ENCODE data around the gene POLR3B. TPM values are rescaled to one million over a fixed set of nuclear protein-coding genes. Genes with fewer than 3 reads are reported as not detected.

Gene POLR3B
- total and polyA plus RNA-seq, 2 experiments from 2014 or later = 4.0 to 14.6 TPM

DNA sequence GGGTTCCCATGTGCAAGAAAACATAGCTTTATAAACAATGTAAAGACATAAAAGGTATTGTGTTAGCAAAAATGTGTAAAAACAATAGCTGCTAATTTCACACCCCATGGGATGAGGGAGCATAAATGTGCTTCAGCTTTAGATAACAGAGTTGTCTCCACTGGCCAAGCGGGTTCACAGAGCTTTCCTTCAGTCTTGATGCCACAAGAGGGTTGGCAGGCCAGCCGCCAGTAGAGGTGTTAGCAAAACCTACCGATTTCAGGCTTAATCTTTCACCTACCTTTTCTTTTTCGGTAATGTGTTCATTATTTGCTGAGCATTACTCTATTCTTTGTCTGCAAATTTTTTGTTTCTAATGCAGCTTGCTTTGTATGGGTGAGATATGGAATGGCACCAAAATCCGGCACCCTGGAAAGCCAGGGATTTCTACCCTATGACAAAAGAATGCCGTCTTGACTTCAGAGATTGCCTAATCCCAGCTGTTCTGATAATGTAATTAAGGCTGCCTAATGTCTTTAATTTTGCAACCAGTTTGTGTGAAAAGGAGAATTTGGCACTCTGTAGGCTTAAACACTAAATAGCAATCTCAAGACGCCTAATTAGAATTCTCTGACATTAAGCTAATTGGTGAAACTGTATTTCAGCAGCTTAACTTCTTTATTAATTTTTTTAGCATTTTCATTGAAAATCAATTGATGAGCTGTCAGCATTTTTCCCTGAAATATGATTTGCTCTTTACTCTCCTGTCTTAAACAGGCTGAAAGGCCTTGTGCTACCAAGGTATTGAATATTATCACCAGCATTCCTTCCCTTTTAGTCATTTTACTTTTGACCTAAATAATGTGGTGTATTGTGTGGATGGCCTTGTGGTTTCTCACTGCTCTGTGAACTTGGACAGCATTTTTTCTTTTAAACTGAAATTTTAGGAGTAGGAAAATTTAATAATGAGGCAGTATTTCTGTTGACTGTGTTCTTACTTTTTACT is 60.7 kb downstream of the POLR3B start:
- TF ChIP-seq NANOG (IDR thresholded peaks at IDR 0.05; ENCODE audit: borderline replicate concordance) = no peak
- no peak for TF ChIP-seq ETS1 (IDR thresholded peaks at IDR 0.05)
- no peak for TF ChIP-seq EZH2 (IDR thresholded peaks at IDR 0.05; ENCODE audit: low read depth, unreplicated experiment)
- no peak for TF ChIP-seq STAT1 (IDR thresholded peaks at IDR 0.05; ENCODE audit: unreplicated experiment)
- TF ChIP-seq, protein P1, sequence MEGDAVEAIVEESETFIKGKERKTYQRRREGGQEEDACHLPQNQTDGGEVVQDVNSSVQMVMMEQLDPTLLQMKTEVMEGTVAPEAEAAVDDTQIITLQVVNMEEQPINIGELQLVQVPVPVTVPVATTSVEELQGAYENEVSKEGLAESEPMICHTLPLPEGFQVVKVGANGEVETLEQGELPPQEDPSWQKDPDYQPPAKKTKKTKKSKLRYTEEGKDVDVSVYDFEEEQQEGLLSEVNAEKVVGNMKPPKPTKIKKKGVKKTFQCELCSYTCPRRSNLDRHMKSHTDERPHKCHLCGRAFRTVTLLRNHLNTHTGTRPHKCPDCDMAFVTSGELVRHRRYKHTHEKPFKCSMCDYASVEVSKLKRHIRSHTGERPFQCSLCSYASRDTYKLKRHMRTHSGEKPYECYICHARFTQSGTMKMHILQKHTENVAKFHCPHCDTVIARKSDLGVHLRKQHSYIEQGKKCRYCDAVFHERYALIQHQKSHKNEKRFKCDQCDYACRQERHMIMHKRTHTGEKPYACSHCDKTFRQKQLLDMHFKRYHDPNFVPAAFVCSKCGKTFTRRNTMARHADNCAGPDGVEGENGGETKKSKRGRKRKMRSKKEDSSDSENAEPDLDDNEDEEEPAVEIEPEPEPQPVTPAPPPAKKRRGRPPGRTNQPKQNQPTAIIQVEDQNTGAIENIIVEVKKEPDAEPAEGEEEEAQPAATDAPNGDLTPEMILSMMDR (conservative IDR thresholded peaks at IDR 0.05; ENCODE audit: low read depth in 2 of 2) = no peak
- no peak for TF ChIP-seq ZNF331 (CRISPR knock-in tag; IDR thresholded peaks at IDR 0.05; ENCODE audit: low read depth)
- no peak for TF ChIP-seq CREB1 (CRISPR knock-in tag; IDR thresholded peaks at IDR 0.05; ENCODE audit: low read depth)
- TF ChIP-seq, protein P2, sequence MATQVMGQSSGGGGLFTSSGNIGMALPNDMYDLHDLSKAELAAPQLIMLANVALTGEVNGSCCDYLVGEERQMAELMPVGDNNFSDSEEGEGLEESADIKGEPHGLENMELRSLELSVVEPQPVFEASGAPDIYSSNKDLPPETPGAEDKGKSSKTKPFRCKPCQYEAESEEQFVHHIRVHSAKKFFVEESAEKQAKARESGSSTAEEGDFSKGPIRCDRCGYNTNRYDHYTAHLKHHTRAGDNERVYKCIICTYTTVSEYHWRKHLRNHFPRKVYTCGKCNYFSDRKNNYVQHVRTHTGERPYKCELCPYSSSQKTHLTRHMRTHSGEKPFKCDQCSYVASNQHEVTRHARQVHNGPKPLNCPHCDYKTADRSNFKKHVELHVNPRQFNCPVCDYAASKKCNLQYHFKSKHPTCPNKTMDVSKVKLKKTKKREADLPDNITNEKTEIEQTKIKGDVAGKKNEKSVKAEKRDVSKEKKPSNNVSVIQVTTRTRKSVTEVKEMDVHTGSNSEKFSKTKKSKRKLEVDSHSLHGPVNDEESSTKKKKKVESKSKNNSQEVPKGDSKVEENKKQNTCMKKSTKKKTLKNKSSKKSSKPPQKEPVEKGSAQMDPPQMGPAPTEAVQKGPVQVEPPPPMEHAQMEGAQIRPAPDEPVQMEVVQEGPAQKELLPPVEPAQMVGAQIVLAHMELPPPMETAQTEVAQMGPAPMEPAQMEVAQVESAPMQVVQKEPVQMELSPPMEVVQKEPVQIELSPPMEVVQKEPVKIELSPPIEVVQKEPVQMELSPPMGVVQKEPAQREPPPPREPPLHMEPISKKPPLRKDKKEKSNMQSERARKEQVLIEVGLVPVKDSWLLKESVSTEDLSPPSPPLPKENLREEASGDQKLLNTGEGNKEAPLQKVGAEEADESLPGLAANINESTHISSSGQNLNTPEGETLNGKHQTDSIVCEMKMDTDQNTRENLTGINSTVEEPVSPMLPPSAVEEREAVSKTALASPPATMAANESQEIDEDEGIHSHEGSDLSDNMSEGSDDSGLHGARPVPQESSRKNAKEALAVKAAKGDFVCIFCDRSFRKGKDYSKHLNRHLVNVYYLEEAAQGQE (IDR thresholded peaks at IDR 0.05; ENCODE audit: unreplicated experiment) = no peak
- DNase-seq (ENCODE audit: low spot score) (no peak), ATAC-seq (no peak; the same call in 2 of the 3 replicates)
- no peak overlapping the region for H3K4me3 Mint-ChIP-seq
- H3K36me3 ChIP-seq (ENCODE audit: insufficient read depth) = no peaks in the 10 kb centered on the region
- no peaks in the 10 kb centered on the region for H4K20me1 ChIP-seq (replicated peaks; ENCODE audit: insufficient read depth)
- H3K4me1 Mint-ChIP-seq = peaks cover 14% of the 10 kb centered on the region; the same call in 2 of the 3 replicates
- no peak overlapping the region for H3K4me3 ChIP-seq
- H3K27ac Mint-ChIP-seq = no peak overlapping the region
- no peaks in the 10 kb centered on the region for H3K27me3 Mint-ChIP-seq (ENCODE audit: insufficient read depth, low read depth, poor library complexity)
- H3K9me2 ChIP-seq (ENCODE audit: insufficient read depth) = no peaks in the 10 kb centered on the region
- H3K27ac ChIP-seq (ENCODE audit: low read depth) = no peak overlapping the region
- no peaks in the 10 kb centered on the region for H3K4me1 ChIP-seq (ENCODE audit: insufficient read depth)
- no peaks in the 10 kb centered on the region for H3K79me2 ChIP-seq (replicated peaks; ENCODE audit: insufficient read depth)
- H3K36me3 Mint-ChIP-seq (ENCODE audit: low read depth) = peaks cover 3% of the 10 kb centered on the region; the same call in 1 of the 3 replicates
- H3K27me3 ChIP-seq (ENCODE audit: insufficient read depth) = no peaks in the 10 kb centered on the region
- H3F3A ChIP-seq (replicated peaks; ENCODE audit: low read depth) = no peaks in the 10 kb centered on the region
- H3K4me2 ChIP-seq = no peak overlapping the region
- no peaks in the 10 kb centered on the region for H3K9me3 Mint-ChIP-seq
- H2AFZ ChIP-seq = no peak overlapping the region

Data from GM23338 (cell line).